ENCODE measurements around the gene KLHL15.

- TF ChIP-seq, protein P1, sequence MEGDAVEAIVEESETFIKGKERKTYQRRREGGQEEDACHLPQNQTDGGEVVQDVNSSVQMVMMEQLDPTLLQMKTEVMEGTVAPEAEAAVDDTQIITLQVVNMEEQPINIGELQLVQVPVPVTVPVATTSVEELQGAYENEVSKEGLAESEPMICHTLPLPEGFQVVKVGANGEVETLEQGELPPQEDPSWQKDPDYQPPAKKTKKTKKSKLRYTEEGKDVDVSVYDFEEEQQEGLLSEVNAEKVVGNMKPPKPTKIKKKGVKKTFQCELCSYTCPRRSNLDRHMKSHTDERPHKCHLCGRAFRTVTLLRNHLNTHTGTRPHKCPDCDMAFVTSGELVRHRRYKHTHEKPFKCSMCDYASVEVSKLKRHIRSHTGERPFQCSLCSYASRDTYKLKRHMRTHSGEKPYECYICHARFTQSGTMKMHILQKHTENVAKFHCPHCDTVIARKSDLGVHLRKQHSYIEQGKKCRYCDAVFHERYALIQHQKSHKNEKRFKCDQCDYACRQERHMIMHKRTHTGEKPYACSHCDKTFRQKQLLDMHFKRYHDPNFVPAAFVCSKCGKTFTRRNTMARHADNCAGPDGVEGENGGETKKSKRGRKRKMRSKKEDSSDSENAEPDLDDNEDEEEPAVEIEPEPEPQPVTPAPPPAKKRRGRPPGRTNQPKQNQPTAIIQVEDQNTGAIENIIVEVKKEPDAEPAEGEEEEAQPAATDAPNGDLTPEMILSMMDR (conservative IDR thresholded peaks at IDR 0.05; ENCODE audit: low read length): no peak
- no peak for TF ChIP-seq EZH2phosphoT487 (IDR thresholded peaks at IDR 0.05; ENCODE audit: borderline replicate concordance, low read depth, low read length)
Observed at GRCh38 chrX:23999671-24000070, 27.3 kb downstream of the KLHL15 start.

Data from OCI-LY7 (cell line).